ENCODE data around the gene HOXA6.

HOXA6 gene

GRCh38 chr7:27158436-27159265, 11.1 kb upstream of the HOXA6 start:
- H3K4me3 ChIP-seq (ENCODE audit: low read depth, low read length), result no peak overlapping the region
- no peak for DNase-seq (ENCODE audit: low read depth)
- TF ChIP-seq CTCF (conservative IDR thresholded peaks at IDR 0.05; ENCODE audit: low read depth, low read length), result no peak

GRCh38 chr7:27157702-27158431, 10.3 kb upstream of the HOXA6 start:
- TF ChIP-seq CTCF (conservative IDR thresholded peaks at IDR 0.05; ENCODE audit: low read depth, low read length), result no peak
- DNase-seq (ENCODE audit: low read depth), result no peak
- H3K4me3 ChIP-seq (ENCODE audit: low read depth, low read length), result no peak overlapping the region

GRCh38 chr7:27156916-27157701, 9.5 kb upstream of the HOXA6 start:
- DNase-seq (ENCODE audit: low read depth), result no peak
- no peak overlapping the region for H3K4me3 ChIP-seq (ENCODE audit: low read depth, low read length)
- TF ChIP-seq CTCF (conservative IDR thresholded peaks at IDR 0.05; ENCODE audit: low read depth, low read length), result no peak

DNA sequence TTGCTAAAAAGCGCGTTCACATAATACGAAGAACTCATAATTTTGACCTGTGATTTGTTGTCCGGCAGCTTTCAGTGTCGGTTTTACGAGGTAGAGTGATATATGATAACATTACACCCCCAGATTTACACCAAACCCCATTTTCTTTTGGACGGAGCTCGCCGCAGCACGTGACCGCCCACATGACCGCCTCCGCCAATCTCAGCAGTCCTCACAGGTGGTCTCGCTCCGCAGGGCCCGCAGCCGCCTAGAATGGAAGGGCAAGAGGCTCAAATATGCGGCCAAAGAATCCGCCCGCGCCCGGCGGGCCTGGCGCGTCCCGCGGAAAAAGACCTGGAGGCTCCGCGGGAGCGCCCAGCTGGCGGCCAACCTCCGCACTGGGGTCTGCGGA, 8.9 kb upstream of the HOXA6 start, which contains the start of gene HOXA7:
Gene HOXA7 (minus strand): TSS at position 168 of the 391 bp plus-strand sequence. CDS start 130 bp downstream, at position 38.
- DNase-seq (ENCODE audit: low read depth), result no peak
- no peak for TF ChIP-seq CTCF (conservative IDR thresholded peaks at IDR 0.05; ENCODE audit: low read depth, low read length)
- no peak within 1 kb of the TSS for H3K4me3 ChIP-seq (ENCODE audit: low read depth, low read length)

DNA sequence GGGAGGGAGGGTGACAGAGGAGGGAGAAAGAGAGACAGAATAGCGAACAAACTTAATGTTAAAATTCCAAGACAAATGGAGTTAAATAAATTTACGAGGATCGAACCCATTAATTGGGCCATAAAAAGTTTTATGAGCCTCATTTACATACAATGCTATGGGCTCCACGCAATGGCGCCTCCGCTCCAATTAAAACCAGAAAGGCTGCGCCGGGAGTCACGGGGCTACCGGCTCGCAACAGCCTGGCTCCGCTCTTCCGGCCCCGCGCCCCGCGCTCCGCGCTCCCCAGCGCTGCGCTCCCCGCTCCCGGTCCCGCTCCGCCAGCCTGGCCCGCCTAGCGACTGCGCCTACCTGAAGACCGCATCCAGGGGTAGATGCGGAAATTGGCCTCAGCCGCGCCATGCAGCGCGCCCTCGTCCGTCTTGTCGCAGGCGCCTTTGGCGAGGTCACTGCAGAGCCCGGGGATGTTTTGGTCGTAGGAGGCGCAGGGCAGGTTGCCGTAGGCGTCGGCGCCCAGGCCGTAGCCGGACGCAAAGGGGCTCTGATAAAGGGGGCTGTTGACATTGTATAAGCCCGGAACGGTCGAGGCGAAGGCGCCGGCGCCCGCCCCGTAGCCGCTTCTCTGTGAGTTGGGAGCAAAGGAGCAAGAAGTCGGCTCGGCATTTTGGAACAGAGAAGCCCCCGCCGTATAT, 8.4 kb upstream of the HOXA6 start:
- no peak for DNase-seq (ENCODE audit: low read depth)
- TF ChIP-seq CTCF (conservative IDR thresholded peaks at IDR 0.05; ENCODE audit: low read depth, low read length), result no peak
- H3K4me3 ChIP-seq (ENCODE audit: low read depth, low read length), result no peak overlapping the region

Data from choroid plexus epithelial cell (primary cell).